Measurements from ENCODE around the gene CLDN22. TPM values are rescaled to one million over a fixed set of nuclear protein-coding genes. Genes with fewer than 3 reads are reported as not detected.

Gene CLDN22
- total RNA-seq (not detected in 2 replicates), polyA plus RNA-seq (not detected in 2 replicates), polyA minus RNA-seq (not detected in 2 replicates)
- not detected for total RNA-seq (2013)

DNA sequence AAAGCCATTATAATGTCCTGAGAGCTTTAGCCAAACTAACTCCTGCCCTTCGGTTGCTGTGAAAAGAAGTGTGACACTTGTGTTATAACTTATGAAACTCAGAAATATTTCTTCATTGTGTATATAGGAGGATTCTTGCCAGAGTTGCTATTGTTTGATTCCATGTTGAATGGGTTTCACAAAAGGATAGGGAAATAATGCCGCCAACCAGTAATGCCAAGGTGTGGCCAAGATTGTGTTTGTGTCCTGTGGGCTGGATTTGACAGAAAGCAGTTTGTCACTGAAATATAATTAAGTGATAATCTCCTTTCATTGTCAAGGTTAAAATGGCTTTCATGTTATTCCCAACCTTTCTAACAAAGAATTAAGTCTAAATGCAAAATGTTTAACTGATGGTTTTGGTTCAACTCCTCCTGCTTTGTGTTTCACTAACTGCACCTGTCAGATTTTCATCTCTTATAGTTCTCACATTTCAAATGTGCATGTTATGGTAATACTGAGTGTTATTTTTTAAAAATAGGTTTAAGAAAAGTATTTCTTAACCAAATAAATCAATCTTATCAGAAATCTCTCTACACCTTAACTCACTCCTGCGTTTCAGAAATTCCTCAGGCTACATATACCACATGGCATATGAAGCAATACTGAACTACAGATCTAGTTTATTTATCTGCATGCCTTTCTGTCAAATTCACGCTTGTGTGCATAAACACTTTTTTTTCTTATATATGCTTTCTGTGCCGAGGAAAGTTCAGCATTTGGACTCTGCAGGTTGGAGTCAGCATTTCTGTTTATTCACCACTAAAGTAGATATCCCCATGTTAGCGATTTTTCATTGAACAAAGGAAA lies at the start of gene CLDN22:
CLDN22 (minus strand) TSS at position 66 of the 849 bp plus-strand sequence; CDS start at position 8, 58 bp downstream.
- intact Hi-C loops (cut with micrococcal nuclease), result no loop called here
- Histone ChIP-seq H3K27me3 (replicated peaks in 1 of 4; ENCODE audit: control extremely low read depth in 1 of 4, control insufficient read depth in 3 of 4, insufficient read depth in 4 of 4, low read length in 3 of 4) (no peaks in the 10 kb centered on the region), H3K4me1 (ENCODE audit: control insufficient read depth in 2 of 2, insufficient read depth in 2 of 2, low read length in 2 of 2) (no peaks in the 10 kb centered on the region), H4K20me1 (ENCODE audit: control insufficient read depth, insufficient read depth, low read length, poor library complexity, severe bottlenecking) (no peaks in the 10 kb centered on the region), H3K27ac (ENCODE audit: low read length in 2 of 2) (no peak within 1 kb of the TSS), H2AFZ (ENCODE audit: insufficient read depth, low read depth, low read length, poor library complexity, severe bottlenecking) (no peak within 1 kb of the TSS), H3K79me2 (ENCODE audit: control insufficient read depth, insufficient read depth, low read length) (no peaks in the 10 kb centered on the region), H3K9ac (ENCODE audit: low read length) (no peak within 1 kb of the TSS), H3K4me3 (ENCODE audit: control extremely low read depth in 1 of 5, extremely low read depth in 1 of 5, insufficient read depth in 1 of 5, low read depth in 2 of 5, low read length in 4 of 5) (no peak within 1 kb of the TSS), H3K9me3 (ENCODE audit: control extremely low read depth in 1 of 3, control insufficient read depth in 2 of 3, insufficient read depth in 1 of 3, low read length in 2 of 3) (no peaks in the 10 kb centered on the region), H3K36me3 (replicated peaks in 1 of 2; ENCODE audit: control extremely low read depth in 1 of 2, control insufficient read depth in 1 of 2, extremely low read depth in 1 of 2, insufficient read depth in 2 of 2, low read length in 1 of 2) (no peaks in the 10 kb centered on the region), H3K4me2 (replicated peaks; ENCODE audit: low read depth, low read length, poor library complexity, severe bottlenecking) (no peak within 1 kb of the TSS)
- ATAC-seq (ENCODE audit: low read depth), result no peak
- CTCF ChIA-PET, result no interaction called here
- Mint-ChIP-seq H3K4me3 (no peak within 1 kb of the TSS), H3K27ac (no peak within 1 kb of the TSS), H3K27me3 (peaks cover 11% of the 10 kb centered on the region), H3K4me1 (no peaks in the 10 kb centered on the region), H3K9me3 (ENCODE audit: insufficient read depth) (no peaks in the 10 kb centered on the region)
- POLR2A ChIA-PET, result no interaction called here
- DNase-seq, result no peak
- 100% methylated on average over 1 of the region's 6 CpGs for WGBS (ENCODE audit: insufficient coverage)
- TF ChIP-seq EZH2 (IDR thresholded peaks at IDR 0.05; ENCODE audit: borderline replicate concordance, insufficient read depth, low read depth, low read length, poor library complexity, severe bottlenecking) (no peak), CTCF (IDR thresholded peaks at IDR 0.05) (no peak)

DNA sequence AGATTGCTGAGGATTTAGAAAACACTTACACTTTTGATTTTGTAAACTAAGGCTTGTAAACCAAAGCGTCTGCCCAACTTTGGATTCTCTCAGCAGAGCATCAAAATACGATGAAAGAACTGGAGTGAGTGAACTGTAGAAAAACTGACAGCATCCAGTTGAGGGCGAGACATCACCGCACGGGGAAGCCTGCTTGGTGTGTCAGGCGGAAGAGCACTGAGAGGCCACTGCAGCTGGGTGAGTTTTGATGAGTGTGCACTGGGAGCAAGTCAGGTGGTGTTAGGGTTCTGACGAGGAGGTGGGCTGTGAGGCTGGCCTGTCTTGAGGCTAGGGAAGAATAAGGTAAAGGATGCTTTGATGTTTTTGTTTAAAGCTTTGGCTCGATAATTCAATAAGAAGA lies 49.0 kb upstream of the CLDN22 start:
- POLR2A ChIA-PET, result no interaction called here

More for the DNA sequence above, 49.0 kb upstream of the CLDN22 start:
- intact Hi-C loops (cut with micrococcal nuclease), result no loop called here
- CTCF ChIA-PET, result no interaction called here
- H3K36me3 ChIP-seq (replicated peaks in 1 of 2; ENCODE audit: control extremely low read depth in 1 of 2, control insufficient read depth in 1 of 2, extremely low read depth in 1 of 2, insufficient read depth in 2 of 2, low read length in 1 of 2), result no peaks in the 10 kb centered on the region
- Mint-ChIP-seq H3K9me3 (ENCODE audit: insufficient read depth) (peaks cover 3% of the 10 kb centered on the region), H3K4me1 (no peaks in the 10 kb centered on the region), H3K27me3 (peaks cover 7% of the 10 kb centered on the region), H3K27ac (no peak overlapping the region), H3K4me3 (no peak overlapping the region)
- peaks cover 1 to 13% (median 4%) of the 10 kb centered on the region in 3 donors for H3K9me3 ChIP-seq (ENCODE audit: control extremely low read depth in 1 of 3, control insufficient read depth in 2 of 3, insufficient read depth in 1 of 3, low read length in 2 of 3)
- H3K79me2 ChIP-seq (ENCODE audit: control insufficient read depth, insufficient read depth, low read length), result no peaks in the 10 kb centered on the region
- TF ChIP-seq EZH2 (IDR thresholded peaks at IDR 0.05; ENCODE audit: borderline replicate concordance, insufficient read depth, low read depth, low read length, poor library complexity, severe bottlenecking), result no peak
- TF ChIP-seq CTCF (IDR thresholded peaks at IDR 0.05), result no peak
- H3K27ac ChIP-seq (ENCODE audit: low read length in 2 of 2), result no peak overlapping the region
- no peaks in the 10 kb centered on the region for H3K4me1 ChIP-seq (ENCODE audit: control insufficient read depth in 2 of 2, insufficient read depth in 2 of 2, low read length in 2 of 2)
- H3K4me2 ChIP-seq (replicated peaks; ENCODE audit: low read depth, low read length, poor library complexity, severe bottlenecking), result no peak overlapping the region
- no peak for DNase-seq
- no peak for ATAC-seq (ENCODE audit: low read depth)
- H3K9ac ChIP-seq (ENCODE audit: low read length), result no peak overlapping the region
- H3K4me3 ChIP-seq (ENCODE audit: control extremely low read depth in 1 of 5, extremely low read depth in 1 of 5, insufficient read depth in 1 of 5, low read depth in 2 of 5, low read length in 4 of 5), result no peak overlapping the region
- H4K20me1 ChIP-seq (ENCODE audit: control insufficient read depth, insufficient read depth, low read length, poor library complexity, severe bottlenecking), result no peaks in the 10 kb centered on the region
- 82% methylated on average over 7 of the region's 8 CpGs for WGBS (ENCODE audit: insufficient coverage)
- no peaks in the 10 kb centered on the region for H3K27me3 ChIP-seq (replicated peaks in 1 of 4; ENCODE audit: control extremely low read depth in 1 of 4, control insufficient read depth in 3 of 4, insufficient read depth in 4 of 4, low read length in 3 of 4)
- no peak overlapping the region for H2AFZ ChIP-seq (ENCODE audit: insufficient read depth, low read depth, low read length, poor library complexity, severe bottlenecking)

Measured in B cell (primary cell).